Epithelial cell of proximal tubule (primary cell): ENCODE results near the gene HECTD2. TPM values are rescaled to one million over a fixed set of nuclear protein-coding genes. Genes with fewer than 3 reads are reported as not detected.
"Not testable (repeated sequence)": the region's sequence is repeated elsewhere in the genome, so short reads cannot be mapped to it uniquely, and the experiment has no call there.

Experiments
- DNase-seq: peaks from one replicate; pipeline ENCODE4 v3.0.0-alpha.2; 2011; ENCODE audit warnings: low read depth
- H3K4me3 ChIP-seq: 2 replicates; pipeline ENCODE4 v1.5.1; 2011; ENCODE audit warnings: low read depth, mild to moderate bottlenecking, low read length
- CTCF ChIP-seq: conservative IDR thresholded peaks from 2 replicates; pipeline ENCODE4 v1.5.1; 2012; ENCODE audit warnings: low read depth, mild to moderate bottlenecking, low read length
- total RNA-seq: library from RNA; depleted of rRNA; stranded (reverse); fragments of >200 nt; gene quantifications from 2 replicates; pipeline ENCODE4 v1.2.3, GENCODE V29; 2015

Gene HECTD2
- total RNA-seq, 1 donor from 2014 or later: 3.7 TPM

DNA sequence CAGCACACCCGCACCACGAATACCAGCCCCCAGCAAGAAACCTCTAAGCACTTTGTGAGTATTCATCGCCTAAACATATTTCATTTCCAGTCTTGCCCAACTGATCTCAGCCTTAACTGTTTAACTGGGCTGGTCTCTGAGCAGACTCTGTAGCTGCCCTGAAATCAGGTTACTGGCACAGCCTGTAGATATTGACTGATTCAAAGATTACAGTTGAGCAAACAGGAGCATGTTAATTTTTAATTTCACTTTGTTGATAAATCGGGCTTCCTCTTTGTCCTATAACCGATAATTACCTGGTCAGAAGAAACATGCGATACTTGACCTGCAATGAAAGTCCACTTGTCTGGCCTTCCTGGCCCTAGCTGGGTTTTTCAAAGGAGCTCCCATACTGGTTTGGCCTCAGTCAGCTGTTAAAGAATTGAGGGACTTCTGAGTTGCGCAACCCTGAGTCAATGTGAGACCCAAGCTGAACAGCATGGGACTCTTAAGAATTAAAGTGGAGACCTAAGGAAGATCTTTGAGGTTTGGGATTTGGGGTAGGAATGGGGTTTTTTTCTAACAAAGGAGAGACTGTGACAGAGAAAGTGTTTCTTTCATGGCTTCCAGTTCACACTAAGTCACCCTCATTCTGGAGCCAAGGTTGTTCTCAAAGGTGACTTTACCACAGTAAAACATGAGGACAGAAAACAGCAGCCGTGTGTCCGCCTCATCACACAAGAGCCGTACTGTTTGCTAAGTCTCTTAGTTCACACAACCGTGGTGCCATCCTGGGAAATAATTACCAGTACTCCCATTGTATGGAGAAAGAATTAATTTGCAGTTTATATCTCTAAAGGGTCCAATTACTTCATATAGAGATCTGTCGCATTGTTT is 146.8 kb downstream of the HECTD2 start:
- no peak for DNase-seq
- no peak for TF ChIP-seq CTCF
- no peak overlapping the region for H3K4me3 ChIP-seq

DNA sequence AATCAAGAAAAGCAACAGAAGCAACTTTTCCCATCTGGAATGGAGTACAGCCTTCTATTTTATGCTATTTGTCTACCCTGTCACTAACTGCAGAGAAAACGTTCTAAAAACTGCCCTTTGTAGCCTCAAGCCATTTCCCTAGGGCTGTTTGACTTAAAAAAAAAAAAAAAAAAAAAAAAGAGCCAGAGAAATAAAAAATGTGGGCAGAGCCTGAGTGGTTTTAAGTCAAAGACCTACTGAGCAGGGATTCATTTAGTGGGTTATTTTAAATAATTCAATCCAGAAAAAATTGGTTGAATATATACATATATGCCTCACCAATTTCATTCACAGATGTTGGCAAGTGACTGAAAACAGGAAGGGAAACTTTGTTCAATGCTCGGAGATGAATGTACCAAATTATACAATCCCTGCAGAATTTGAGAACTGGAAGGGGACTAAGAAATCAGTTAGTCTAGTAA is 147.5 kb downstream of the HECTD2 start:
- no peak for DNase-seq
- no peak overlapping the region for H3K4me3 ChIP-seq
- TF ChIP-seq CTCF: no peak

GRCh38 chr10:91558473-91558872 is 148.3 kb downstream of the HECTD2 start:
- no peak for TF ChIP-seq CTCF
- no peak for DNase-seq
- H3K4me3 ChIP-seq: no peak overlapping the region

DNA sequence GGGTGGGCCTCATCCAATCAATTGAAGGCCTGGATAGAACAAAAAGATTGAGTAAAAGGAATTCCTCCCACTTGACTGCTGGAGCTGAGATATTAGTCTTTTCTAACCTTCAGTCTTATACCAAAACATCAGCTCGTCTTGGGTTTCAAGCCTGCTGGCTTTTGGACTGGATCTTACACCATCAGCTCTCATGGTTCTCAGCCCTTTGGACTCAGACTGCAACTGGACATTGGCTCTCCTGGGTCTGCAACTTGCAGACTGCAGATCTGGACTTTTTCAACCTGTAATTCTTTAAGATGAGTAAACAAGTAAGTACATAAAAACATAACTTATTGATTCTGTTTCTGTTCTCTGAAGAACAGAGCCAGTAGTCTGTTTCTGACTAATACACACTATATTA is 149.0 kb downstream of the HECTD2 start:
- DNase-seq: no peak
- no peak for TF ChIP-seq CTCF
- H3K4me3 ChIP-seq: no peak overlapping the region

GRCh38 chr10:91559750-91560149 is 149.6 kb downstream of the HECTD2 start:
- no peak for DNase-seq
- no peak for TF ChIP-seq CTCF
- H3K4me3 ChIP-seq: no peak overlapping the region

DNA sequence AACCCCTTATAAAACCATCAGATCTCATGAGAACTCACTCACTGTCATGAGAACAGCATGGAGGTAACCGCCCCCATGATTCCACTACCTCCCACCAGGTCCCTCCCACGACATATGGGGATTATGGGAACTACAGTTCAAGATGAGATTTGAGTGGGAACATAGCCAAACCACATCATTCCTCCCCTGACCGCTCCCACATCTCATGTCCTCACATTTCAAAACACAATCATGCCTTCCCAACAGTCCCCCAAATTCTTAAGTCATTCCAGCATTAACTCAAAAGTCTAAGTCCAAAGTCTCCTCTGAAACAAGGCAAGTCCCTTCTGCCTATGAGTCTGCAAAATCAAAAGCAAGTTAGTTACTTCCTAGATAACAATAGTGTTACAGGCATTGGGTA is 150.7 kb downstream of the HECTD2 start:
- peak; percentile 51 for DNase-seq
- not testable (repeated sequence) for H3K4me3 ChIP-seq

DNA sequence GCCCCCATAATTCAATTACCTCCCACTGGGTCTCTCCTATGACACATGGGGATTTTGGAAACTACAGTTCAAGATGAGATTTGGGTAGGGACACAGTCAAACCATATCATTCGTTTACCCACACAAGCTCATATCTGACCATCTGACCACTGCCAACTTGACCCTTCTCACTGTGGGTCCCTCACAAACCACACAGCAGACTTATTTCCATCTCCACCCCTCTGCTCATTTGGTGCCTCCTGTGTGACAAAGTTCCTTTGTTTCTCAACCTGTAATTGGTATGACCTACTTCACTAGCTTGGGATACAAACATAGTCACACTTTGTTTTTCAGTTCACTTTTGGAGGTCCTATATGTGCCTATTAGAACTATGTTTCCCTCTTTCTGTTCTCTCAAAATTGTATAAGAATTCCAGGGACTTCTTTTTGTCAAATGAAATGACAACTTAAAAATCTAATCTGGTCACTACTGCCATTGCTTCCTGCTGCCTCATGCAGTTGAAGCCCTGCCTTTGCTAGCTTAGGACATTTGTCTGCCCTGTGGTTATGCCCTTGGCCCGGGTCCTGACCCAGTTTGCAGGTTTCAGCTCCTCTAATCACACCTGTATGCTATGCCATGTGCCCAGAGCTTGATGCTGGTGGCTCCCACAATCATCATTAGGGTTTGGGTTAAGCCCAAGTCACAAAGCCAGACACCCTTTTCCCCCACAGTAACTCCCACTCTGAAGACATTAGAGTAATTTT is 152.9 kb downstream of the HECTD2 start:
- no peak overlapping the region for H3K4me3 ChIP-seq
- TF ChIP-seq CTCF: no peak
- DNase-seq: no peak
